B cell (primary cell): ENCODE measurements around the gene LRCH1.

ENCODE experiments used
- CTCF ChIP-seq: fragments of 200-600 bp; IDR thresholded peaks from one replicate; pipeline ENCODE4 v1.8.0; 2022; ENCODE audit warnings: antibody characterized with exemption, mild to moderate bottlenecking
- EZH2 ChIP-seq: IDR thresholded peaks from 2 replicates; pipeline ENCODE4 v1.6.1; 2012; ENCODE audit warnings: borderline replicate concordance, low read depth, mild to moderate bottlenecking, moderate library complexity, low read length; ENCODE audit not compliant: insufficient read depth, poor library complexity, severe bottlenecking

DNA sequence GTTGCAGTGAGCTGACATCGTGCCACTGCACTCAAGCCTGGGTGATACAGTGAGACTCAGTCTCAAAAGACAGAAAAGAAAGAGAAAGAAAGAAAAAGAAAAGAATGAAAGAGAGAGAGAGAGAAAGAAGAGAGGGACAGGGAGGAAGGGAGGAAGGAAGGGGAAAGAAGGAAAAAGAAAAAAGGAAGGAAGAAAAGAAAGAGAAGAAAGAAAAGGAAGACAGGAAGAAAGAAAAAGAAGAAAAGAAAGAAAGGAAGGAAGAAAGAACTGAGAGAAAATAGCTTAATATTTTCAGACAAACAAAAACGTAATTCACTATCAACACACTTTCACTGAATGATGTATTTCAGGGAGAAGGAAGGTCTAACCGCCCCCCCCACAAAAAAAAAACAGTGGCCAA, 204.7 kb downstream of the LRCH1 start:
- peak; percentile 19 for TF ChIP-seq CTCF
- no peak for TF ChIP-seq EZH2
